Endothelial cell of umbilical vein (primary cell): ENCODE data around the gene FIBCD1. TPM values are rescaled to one million over a fixed set of nuclear protein-coding genes. Genes with fewer than 3 reads are reported as not detected.

Source experiments
- BruUV-seq: library from RNA; stranded (reverse); fragments of 400-500 nt; replicated peaks from 2 replicates; lab custom pipeline; 2021; lab: Mats Ljungman, UMichigan
- CTCF ChIA-PET: fragments of 300-600, 350-600 bp; sonication (Branson Sonifier 250); formaldehyde crosslinking; loops from one replicate; lab custom pipeline; 2021; ENCODE audit warnings: antibody characterized with exemption, inconsistent platforms; lab: Charles Lee
- POLR2A ChIA-PET: fragments of 300-600, 350-600 bp; sonication (Branson Sonifier 250); formaldehyde crosslinking; loops from one replicate; lab custom pipeline; 2021; ENCODE audit warnings: antibody characterized with exemption, inconsistent platforms; lab: Charles Lee
- DNase-seq: peaks from one replicate; pipeline ENCODE4 v3.0.0-alpha.2; 2011; ENCODE audit warnings: low read depth, low spot score
- FAIRE-seq: peaks from 2 replicates; lab custom pipeline; 2011; peaks lifted over from hg19 to GRCh38; lab: Jason Lieb, UNC
- H2AFZ ChIP-seq: 2 replicates; pipeline ENCODE4 v1.6.0; 2012; ENCODE audit warnings: low read depth, low read length, control low read depth, inconsistent platforms
- H3K27ac ChIP-seq: 2 replicates; pipeline ENCODE4 v1.5.1; 2011; ENCODE audit warnings: low read depth, mild to moderate bottlenecking, control low read depth, low read length, moderate library complexity; ENCODE audit not compliant: insufficient read depth
- H3K27me3 ChIP-seq, 2 experiments: 2 replicates each; pipeline versions ENCODE4 v1.6.0 to v1.6.1; 2011; ENCODE audit warnings: low read length in 2 of 2, mixed read lengths in 1 of 2; ENCODE audit not compliant: control insufficient read depth in 2 of 2, insufficient read depth in 2 of 2
- H3K36me3 ChIP-seq, 2 experiments: 2 replicates in 1 of 2; 3 replicates in 1 of 2; pipeline ENCODE4 v1.5.1; 2011; ENCODE audit warnings: low read length in 2 of 2, mild to moderate bottlenecking in 1 of 2, moderate library complexity in 1 of 2; ENCODE audit not compliant: control insufficient read depth in 2 of 2, insufficient read depth in 2 of 2; ENCODE audit errors: extremely low read depth in 1 of 2
- H3K4me1 ChIP-seq: 3 replicates; pipeline ENCODE4 v1.5.1; 2011; ENCODE audit warnings: mild to moderate bottlenecking, low read length; ENCODE audit not compliant: control insufficient read depth, insufficient read depth; ENCODE audit errors: extremely low read depth
- H3K4me2 ChIP-seq: 2 replicates; pipeline ENCODE4 v1.6.1; 2011; ENCODE audit warnings: low read length, control low read depth, mixed read lengths; ENCODE audit not compliant: insufficient read depth
- H3K4me3 ChIP-seq, 3 experiments: fragments of 200-600 bp in 1 of 3; sonication (generic), shearing (Covaris generic) in 1 of 3; replicated peaks in 1 of 3; 2 replicates each; pipeline ENCODE4 v1.5.1; 2011 to 2016; ENCODE audit warnings: control low read depth in 3 of 3, low read length in 3 of 3, mild to moderate bottlenecking in 2 of 3, inconsistent platforms in 1 of 3, low read depth in 1 of 3, moderate library complexity in 1 of 3; ENCODE audit not compliant: insufficient read depth in 1 of 3
- H3K79me2 ChIP-seq: 2 replicates; pipeline ENCODE4 v1.6.0; 2012; ENCODE audit warnings: low read length, inconsistent platforms; ENCODE audit not compliant: control insufficient read depth, insufficient read depth
- H3K9ac ChIP-seq: replicated peaks from 2 replicates; pipeline ENCODE3; 2011; ENCODE audit warnings: low read length, control low read depth; ENCODE audit not compliant: insufficient read depth; ENCODE audit errors: extremely low read depth
- H3K9me1 ChIP-seq: replicated peaks from 3 replicates; pipeline ENCODE4 v1.6.0; 2011; ENCODE audit warnings: mild to moderate bottlenecking, low read length; ENCODE audit not compliant: control insufficient read depth, insufficient read depth; ENCODE audit errors: extremely low read depth
- H3K9me3 ChIP-seq: replicated peaks from 2 replicates; pipeline ENCODE4 v1.5.1; 2012; ENCODE audit warnings: low read length, inconsistent platforms; ENCODE audit not compliant: control insufficient read depth, insufficient read depth
- H4K20me1 ChIP-seq: replicated peaks from 2 replicates; pipeline ENCODE3; 2011; ENCODE audit warnings: mild to moderate bottlenecking, low read length; ENCODE audit not compliant: control insufficient read depth, insufficient read depth; ENCODE audit errors: extremely low read depth
- CTCF ChIP-seq, 2 donors: IDR thresholded peaks; 1 replicate in 1 of 2; 2 replicates in 1 of 2; pipeline ENCODE4 v1.5.1; 2011; ENCODE audit warnings: low read length in 2 of 2, mild to moderate bottlenecking in 2 of 2, moderate library complexity in 2 of 2, control low read depth in 1 of 2, inconsistent platforms in 1 of 2, low read depth in 1 of 2; ENCODE audit not compliant: insufficient read depth in 1 of 2; ENCODE audit errors: extremely low read depth in 1 of 2
- EZH2 ChIP-seq: IDR thresholded peaks from 2 replicates; pipeline ENCODE4 v1.6.1; 2012; ENCODE audit warnings: borderline replicate concordance, low read depth, mild to moderate bottlenecking, moderate library complexity, low read length, inconsistent platforms; ENCODE audit not compliant: severe bottlenecking
- FOS ChIP-seq: IDR thresholded peaks from 2 replicates; pipeline ENCODE4 v1.6.1; 2011; ENCODE audit warnings: mild to moderate bottlenecking, low read length, moderate library complexity, borderline replicate concordance; ENCODE audit not compliant: insufficient read depth
- GATA2 ChIP-seq: IDR thresholded peaks from 2 replicates; pipeline ENCODE4 v1.7.0; 2011; ENCODE audit warnings: low read depth, mild to moderate bottlenecking, moderate library complexity, mixed read lengths, low read length; ENCODE audit not compliant: insufficient read length, insufficient read depth
- JUN ChIP-seq: IDR thresholded peaks from 2 replicates; pipeline ENCODE4 v1.6.1; 2011; ENCODE audit warnings: borderline replicate concordance, low read depth; ENCODE audit not compliant: insufficient read length, insufficient read depth
- MAX ChIP-seq: IDR thresholded peaks from 2 replicates; pipeline ENCODE4 v1.6.1; 2011; ENCODE audit not compliant: insufficient read depth, insufficient read length
- MYC ChIP-seq: IDR thresholded peaks from one replicate; pipeline ENCODE4 v1.6.1; 2011; ENCODE audit warnings: mild to moderate bottlenecking, low read depth, low read length
- POLR2A ChIP-seq: IDR thresholded peaks from 2 replicates; pipeline ENCODE4 v1.6.1; 2012; ENCODE audit warnings: low read depth, mild to moderate bottlenecking, control low read depth, low read length
- POLR2AphosphoS5 ChIP-seq: IDR thresholded peaks from 2 replicates; pipeline ENCODE4 v1.6.1; 2012; ENCODE audit warnings: low read depth, mild to moderate bottlenecking, control low read depth, low read length, moderate library complexity; ENCODE audit not compliant: insufficient read depth
- dilution Hi-C: fragments of 300-500 bp; cut with MboI; formaldehyde crosslinking; loops from one replicate; pipeline ENCODE4 v1.15.0; 2019; ENCODE audit warnings: low sequenced_read_pairs; ENCODE audit not compliant: extremely low pct_ligation_motif_present
- intact Hi-C: fragments of 100-400 bp; cut with micrococcal nuclease; formaldehyde crosslinking; loops from one replicate; pipeline ENCODE4 v1.10.0; 2022
- polyA plus RNA-seq, 4 experiments: library from polyadenylated mRNA; depleted of rRNA in 3 of 4; stranded (reverse) in 3 of 4; unstranded in 1 of 4; fragments of >200 nt; gene quantifications; 2 replicates each; pipeline versions ENCODE4 v1.2.1 to v1.2.3, GENCODE V29; 2011 to 2012; ENCODE audit warnings: missing spikeins in 1 of 4
- total RNA-seq: library from RNA; stranded (reverse); gene quantifications from 2 replicates; pipeline ENCODE4 v1.2.3, GENCODE V29; 2021

Gene FIBCD1
- total and polyA plus RNA-seq, 2 donors (not counting 3 experiments of a cell fraction or from before 2014, with no cell fraction given) = 0.14 TPM; not detected in 1

GRCh38 chr9:130952065-130952762 is 13.2 kb upstream of the FIBCD1 start:
- POLR2A ChIA-PET = no interaction called here
- CTCF ChIA-PET = interaction anchor here (0.6 to 2.8 kb wide), 3 partner anchors 12 to 83 kb away, joined by 3 to 8 read pairs (median 4); no protein-coding TSS in a partner anchor

More at GRCh38 chr9:130952065-130952762, 13.2 kb upstream of the FIBCD1 start:
- no peak for TF ChIP-seq GATA2
- no peak for TF ChIP-seq CTCF (IDR thresholded peaks at IDR 0.05; ENCODE audit: extremely low read depth in 1 of 2, insufficient read depth in 1 of 2, low read depth in 1 of 2, low read length in 2 of 2)
- no peak for TF ChIP-seq POLR2A
- TF ChIP-seq POLR2AphosphoS5 = no peak
- no peak for TF ChIP-seq FOS
- TF ChIP-seq EZH2 = no peak
- no peak for TF ChIP-seq MYC
- no peak for TF ChIP-seq MAX
- no peak for TF ChIP-seq JUN
- H3K4me1 ChIP-seq = no peaks in the 10 kb centered on the region
- H3K4me3 ChIP-seq = no peak overlapping the region
- no peaks in the 10 kb centered on the region for H3K36me3 ChIP-seq
- peaks cover 3 to 7% of the 10 kb centered on the region in 2 experiments for H3K27me3 ChIP-seq
- no peaks in the 10 kb centered on the region for H3K79me2 ChIP-seq
- intact Hi-C loops = no loop called here
- H4K20me1 ChIP-seq = no peaks in the 10 kb centered on the region
- BruUV-seq = no TSS peak
- no peak overlapping the region for H3K4me2 ChIP-seq
- no peak overlapping the region for H3K9ac ChIP-seq
- H3K9me1 ChIP-seq = no peaks in the 10 kb centered on the region
- no peak for FAIRE-seq
- dilution Hi-C loops = no loop called here
- no peak for DNase-seq
- H3K27ac ChIP-seq = no peak overlapping the region
- no peak overlapping the region for H2AFZ ChIP-seq
- no peaks in the 10 kb centered on the region for H3K9me3 ChIP-seq
